ENCODE results near the gene FXYD7. TPM values are rescaled to one million over a fixed set of nuclear protein-coding genes. Genes with fewer than 3 reads are reported as not detected.

FXYD7 gene
- total and polyA plus RNA-seq, 9 of the 15 experiments (the other 6 are each of a cell fraction or from before 2014, with no cell fraction given) = 0.10 to 0.80 (median 0.31) TPM; not detected in 3

- WGBS (ENCODE audit: insufficient coverage, low coverage, missing lambda C conversion rate) = 79% methylated on average over 7 of the region's 11 CpGs
- BruUV-seq (replicated peaks) = no TSS peak
- no peak for TF ChIP-seq GATA2 (CRISPR knock-in tag; IDR thresholded peaks at IDR 0.05)
- TF ChIP-seq, protein P1, sequence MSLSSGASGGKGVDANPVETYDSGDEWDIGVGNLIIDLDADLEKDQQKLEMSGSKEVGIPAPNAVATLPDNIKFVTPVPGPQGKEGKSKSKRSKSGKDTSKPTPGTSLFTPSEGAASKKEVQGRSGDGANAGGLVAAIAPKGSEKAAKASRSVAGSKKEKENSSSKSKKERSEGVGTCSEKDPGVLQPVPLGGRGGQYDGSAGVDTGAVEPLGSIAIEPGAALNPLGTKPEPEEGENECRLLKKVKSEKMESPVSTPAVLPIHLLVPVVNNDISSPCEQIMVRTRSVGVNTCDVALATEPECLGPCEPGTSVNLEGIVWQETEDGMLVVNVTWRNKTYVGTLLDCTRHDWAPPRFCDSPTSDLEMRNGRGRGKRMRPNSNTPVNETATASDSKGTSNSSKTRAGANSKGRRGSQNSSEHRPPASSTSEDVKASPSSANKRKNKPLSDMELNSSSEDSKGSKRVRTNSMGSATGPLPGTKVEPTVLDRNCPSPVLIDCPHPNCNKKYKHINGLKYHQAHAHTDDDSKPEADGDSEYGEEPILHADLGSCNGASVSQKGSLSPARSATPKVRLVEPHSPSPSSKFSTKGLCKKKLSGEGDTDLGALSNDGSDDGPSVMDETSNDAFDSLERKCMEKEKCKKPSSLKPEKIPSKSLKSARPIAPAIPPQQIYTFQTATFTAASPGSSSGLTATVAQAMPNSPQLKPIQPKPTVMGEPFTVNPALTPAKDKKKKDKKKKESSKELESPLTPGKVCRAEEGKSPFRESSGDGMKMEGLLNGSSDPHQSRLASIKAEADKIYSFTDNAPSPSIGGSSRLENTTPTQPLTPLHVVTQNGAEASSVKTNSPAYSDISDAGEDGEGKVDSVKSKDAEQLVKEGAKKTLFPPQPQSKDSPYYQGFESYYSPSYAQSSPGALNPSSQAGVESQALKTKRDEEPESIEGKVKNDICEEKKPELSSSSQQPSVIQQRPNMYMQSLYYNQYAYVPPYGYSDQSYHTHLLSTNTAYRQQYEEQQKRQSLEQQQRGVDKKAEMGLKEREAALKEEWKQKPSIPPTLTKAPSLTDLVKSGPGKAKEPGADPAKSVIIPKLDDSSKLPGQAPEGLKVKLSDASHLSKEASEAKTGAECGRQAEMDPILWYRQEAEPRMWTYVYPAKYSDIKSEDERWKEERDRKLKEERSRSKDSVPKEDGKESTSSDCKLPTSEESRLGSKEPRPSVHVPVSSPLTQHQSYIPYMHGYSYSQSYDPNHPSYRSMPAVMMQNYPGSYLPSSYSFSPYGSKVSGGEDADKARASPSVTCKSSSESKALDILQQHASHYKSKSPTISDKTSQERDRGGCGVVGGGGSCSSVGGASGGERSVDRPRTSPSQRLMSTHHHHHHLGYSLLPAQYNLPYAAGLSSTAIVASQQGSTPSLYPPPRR (CRISPR knock-in tag; IDR thresholded peaks at IDR 0.05; ENCODE audit: borderline replicate concordance) = no peak
- no peak for TF ChIP-seq SMARCE1 (IDR thresholded peaks at IDR 0.05)
- no peak for TF ChIP-seq ZFP30 (CRISPR knock-in tag; IDR thresholded peaks at IDR 0.05; ENCODE audit: borderline replicate concordance)
- TF ChIP-seq ATF6 (CRISPR knock-in tag; IDR thresholded peaks at IDR 0.05) = no peak
- TF ChIP-seq BDP1 (IDR thresholded peaks at IDR 0.05; ENCODE audit: insufficient read depth, insufficient read length) = no peak
- TF ChIP-seq RBBP5 (IDR thresholded peaks at IDR 0.05; ENCODE audit: borderline replicate concordance, insufficient read depth, low read length, poor library complexity, severe bottlenecking) = no peak
- TF ChIP-seq HDAC1 (IDR thresholded peaks at IDR 0.05) = no peak
- no peak for TF ChIP-seq NR3C1 (CRISPR knock-in tag; IDR thresholded peaks at IDR 0.05)
- no peak for TF ChIP-seq TAF7 (tag; IDR thresholded peaks at IDR 0.05)
- TF ChIP-seq ZNF217 (CRISPR knock-in tag; IDR thresholded peaks at IDR 0.05) = no peak
- TF ChIP-seq, protein P2, sequence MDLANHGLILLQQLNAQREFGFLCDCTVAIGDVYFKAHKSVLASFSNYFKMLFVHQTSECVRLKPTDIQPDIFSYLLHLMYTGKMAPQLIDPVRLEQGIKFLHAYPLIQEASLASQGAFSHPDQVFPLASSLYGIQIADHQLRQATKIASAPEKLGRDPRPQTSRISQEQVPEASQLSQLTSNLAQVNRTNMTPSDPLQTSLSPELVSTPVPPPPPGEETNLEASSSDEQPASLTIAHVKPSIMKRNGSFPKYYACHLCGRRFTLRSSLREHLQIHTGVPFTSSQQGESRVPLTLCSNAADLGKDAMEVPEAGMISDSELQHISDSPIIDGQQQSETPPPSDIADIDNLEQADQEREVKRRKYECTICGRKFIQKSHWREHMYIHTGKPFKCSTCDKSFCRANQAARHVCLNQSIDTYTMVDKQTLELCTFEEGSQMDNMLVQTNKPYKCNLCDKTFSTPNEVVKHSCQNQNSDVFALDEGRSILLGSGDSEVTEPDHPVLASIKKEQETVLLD (IDR thresholded peaks at IDR 0.05) = no peak
- no peak for TF ChIP-seq SAFB (IDR thresholded peaks at IDR 0.05; ENCODE audit: borderline replicate concordance, low read depth, low read length)
- TF ChIP-seq POLR3G (IDR thresholded peaks at IDR 0.05; ENCODE audit: extremely low read depth, insufficient read length, insufficient replicate concordance) = no peak
- TF ChIP-seq BCOR (IDR thresholded peaks at IDR 0.05) = no peak
- no peak for TF ChIP-seq PHB2 (IDR thresholded peaks at IDR 0.05; ENCODE audit: low read depth)
- no peak for TF ChIP-seq NFIX (CRISPR knock-in tag; IDR thresholded peaks at IDR 0.05; ENCODE audit: low read depth)
These were observed 34.3 kb upstream of the FXYD7 start for GRCh38 chr19:35108730-35109129.

More at GRCh38 chr19:35108730-35109129, 34.3 kb upstream of the FXYD7 start:
- Histone ChIP-seq H2AFZ (ENCODE audit: low read depth, low read length) (no peak overlapping the region), H3K9me1 (ENCODE audit: control insufficient read depth, insufficient read depth, low read length) (no peaks in the 10 kb centered on the region), H3K79me2 (ENCODE audit: control insufficient read depth, insufficient read depth, low read length) (no peaks in the 10 kb centered on the region), H4K20me1 (replicated peaks; ENCODE audit: control insufficient read depth, insufficient read depth, low read length) (no peaks in the 10 kb centered on the region), H3K4me3 (no peak overlapping the region), H3K9me3 (replicated peaks; ENCODE audit: control insufficient read depth, insufficient read depth, low read depth, low read length) (peaks cover 7% of the 10 kb centered on the region), H3K4me2 (ENCODE audit: insufficient read depth, low read length) (no peak overlapping the region), H3K9ac (ENCODE audit: insufficient read depth in 1 of 2, low read depth in 2 of 2, low read length in 2 of 2) (no peak overlapping the region; a peak in 1 of 4 replicates), H3K4me1 (replicated peaks in 1 of 2; ENCODE audit: control insufficient read depth in 2 of 2, insufficient read depth in 2 of 2, low read length in 2 of 2) (peaks cover 22 to 42% of the 10 kb centered on the region in 2 experiments), H3K36me3 (ENCODE audit: control insufficient read depth, insufficient read depth, low read length) (no peaks in the 10 kb centered on the region), H3K27me3 (ENCODE audit: control insufficient read depth in 2 of 2, insufficient read depth in 2 of 2, low read length in 2 of 2) (no peaks in the 10 kb centered on the region), H3K27ac (ENCODE audit: extremely low read depth, low read depth, low read length) (no peak overlapping the region)
- FAIRE-seq = no peak
- intact Hi-C loops (cut with micrococcal nuclease) (no loop called here), in situ Hi-C loops (cut with MboI) (no loop called here)
- ATAC-seq = no peak
- POLR2A ChIA-PET = interaction anchor here (0.6 kb wide), 1 partner anchor 11 kb away, joined by 3 read pairs; no protein-coding TSS in a partner anchor
- no peak for DNase-seq (ENCODE audit: extremely low read depth in 1 of 4, low spot score in 3 of 4)
- CTCF ChIA-PET (ENCODE audit: low intra/inter-chr PET ratio) = no interaction called here
